NCI-H1694 (cell line): ENCODE results near the gene ICA1L.
"Not testable (repeated sequence)": the region's sequence is repeated elsewhere in the genome, so short reads cannot be mapped to it uniquely, and the experiment has no call there.

Source experiments
- DNase-seq: peaks from one replicate; lab custom pipeline; 2025; lab: John Stamatoyannopoulos, UW

ICA1L gene

DNA sequence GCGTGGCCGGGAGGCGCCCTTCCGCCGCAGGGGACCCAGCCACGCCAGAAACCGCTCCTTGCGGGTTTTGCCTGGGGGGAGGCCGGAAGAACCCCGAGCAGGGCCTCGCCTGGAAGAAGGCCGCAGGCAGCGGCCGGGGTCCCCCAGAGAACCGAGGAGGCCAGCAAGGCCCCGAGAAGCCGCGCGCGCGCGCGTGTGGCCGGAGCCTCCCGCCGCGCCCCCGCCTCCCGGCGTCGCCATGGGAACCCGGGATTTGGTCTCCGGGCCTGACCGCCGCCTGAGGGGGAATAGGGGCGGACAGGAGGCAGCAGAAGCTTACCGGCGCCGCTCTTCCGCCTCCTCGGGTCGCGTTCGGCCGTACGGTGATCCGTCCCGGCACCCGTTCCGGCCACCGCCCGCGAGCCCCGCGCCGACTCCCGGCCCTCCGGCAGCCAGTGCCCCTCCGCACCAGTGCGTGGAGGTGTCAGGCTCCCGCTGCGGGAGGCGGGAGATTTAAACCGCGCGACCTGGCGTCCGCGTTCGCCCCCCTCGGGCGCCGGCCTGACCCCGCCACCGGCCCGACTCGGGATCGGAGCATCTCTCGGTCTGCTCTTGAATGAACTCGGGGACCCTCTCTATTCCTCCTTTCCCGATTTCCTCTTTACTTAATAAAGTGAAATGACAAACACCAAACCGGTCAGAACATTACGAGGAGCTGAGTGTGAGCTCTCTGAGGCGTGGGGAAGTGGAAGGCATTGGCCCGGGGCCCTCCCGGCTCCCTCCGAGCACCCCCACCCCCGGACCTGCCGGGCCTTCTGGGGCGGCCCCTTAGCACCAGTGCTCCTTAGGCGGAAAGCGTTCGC, at the start of gene ICA1L:
ICA1L (minus strand) TSS at position 467 of the 842 bp plus-strand sequence. CDS start 42,757 bp downstream, outside the sequence.
- DNase-seq = no peak

DNA sequence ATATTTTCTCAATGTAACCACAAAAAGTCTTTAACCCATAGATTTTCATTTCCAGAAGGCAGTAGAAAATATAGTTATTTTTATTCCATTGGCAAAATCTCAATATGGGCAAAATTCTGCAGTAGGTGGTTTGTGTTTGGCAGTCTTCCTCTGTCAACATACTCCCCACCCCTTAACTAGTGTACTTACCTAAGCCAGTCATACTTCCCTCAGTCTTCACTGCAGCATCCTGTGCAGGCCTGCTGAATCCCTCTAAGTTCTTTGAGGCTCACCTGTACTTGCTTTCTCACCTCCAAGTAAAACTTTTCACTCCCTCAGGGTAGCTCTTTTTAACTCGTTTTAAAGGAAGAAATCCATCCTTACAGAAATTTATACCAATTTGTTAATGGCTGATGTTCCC, 47.3 kb upstream of the ICA1L start:
- DNase-seq = no peak

DNA sequence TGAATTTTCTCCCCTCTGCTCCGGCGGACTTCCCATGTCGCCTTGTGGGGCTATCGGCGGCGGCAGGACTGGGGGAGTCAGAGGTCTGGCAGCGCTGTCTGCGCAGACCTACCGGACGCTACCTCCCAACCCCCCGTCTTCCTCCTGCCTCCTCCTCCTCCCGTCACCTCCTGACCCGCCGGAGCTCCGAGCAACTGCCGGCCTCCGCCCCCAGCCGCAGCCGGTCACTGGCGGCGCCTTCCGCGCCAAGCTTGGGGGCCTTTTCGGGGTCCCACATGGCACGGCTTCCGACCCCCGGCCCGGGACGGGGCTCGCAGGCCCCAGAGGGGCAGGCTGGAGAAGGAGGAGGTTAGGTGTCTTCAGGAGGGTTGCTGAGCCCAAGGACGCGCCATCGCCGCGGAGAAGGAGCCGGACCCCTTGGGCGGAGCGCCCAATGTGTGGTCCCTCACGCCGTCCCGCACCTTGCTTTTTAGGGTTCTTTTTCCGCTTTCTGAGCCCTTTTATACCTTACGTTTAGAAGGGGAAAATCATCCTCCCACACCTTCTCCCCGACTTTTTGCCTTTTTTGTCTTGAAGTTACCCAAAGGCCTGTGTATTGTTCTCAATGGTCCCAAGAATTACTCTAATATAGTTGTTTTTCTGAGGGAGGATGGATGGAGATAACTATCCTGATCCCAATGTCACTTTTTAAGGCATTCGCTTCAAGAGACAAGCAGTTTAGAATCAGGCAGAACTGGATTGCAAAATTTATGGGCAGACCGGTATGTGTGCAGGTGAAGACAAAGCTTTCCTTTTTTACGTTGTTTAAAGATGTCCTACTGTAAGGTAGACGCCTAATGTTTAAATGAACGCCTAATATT, 41.0 kb upstream of the ICA1L start:
- not testable (repeated sequence) for DNase-seq

DNA sequence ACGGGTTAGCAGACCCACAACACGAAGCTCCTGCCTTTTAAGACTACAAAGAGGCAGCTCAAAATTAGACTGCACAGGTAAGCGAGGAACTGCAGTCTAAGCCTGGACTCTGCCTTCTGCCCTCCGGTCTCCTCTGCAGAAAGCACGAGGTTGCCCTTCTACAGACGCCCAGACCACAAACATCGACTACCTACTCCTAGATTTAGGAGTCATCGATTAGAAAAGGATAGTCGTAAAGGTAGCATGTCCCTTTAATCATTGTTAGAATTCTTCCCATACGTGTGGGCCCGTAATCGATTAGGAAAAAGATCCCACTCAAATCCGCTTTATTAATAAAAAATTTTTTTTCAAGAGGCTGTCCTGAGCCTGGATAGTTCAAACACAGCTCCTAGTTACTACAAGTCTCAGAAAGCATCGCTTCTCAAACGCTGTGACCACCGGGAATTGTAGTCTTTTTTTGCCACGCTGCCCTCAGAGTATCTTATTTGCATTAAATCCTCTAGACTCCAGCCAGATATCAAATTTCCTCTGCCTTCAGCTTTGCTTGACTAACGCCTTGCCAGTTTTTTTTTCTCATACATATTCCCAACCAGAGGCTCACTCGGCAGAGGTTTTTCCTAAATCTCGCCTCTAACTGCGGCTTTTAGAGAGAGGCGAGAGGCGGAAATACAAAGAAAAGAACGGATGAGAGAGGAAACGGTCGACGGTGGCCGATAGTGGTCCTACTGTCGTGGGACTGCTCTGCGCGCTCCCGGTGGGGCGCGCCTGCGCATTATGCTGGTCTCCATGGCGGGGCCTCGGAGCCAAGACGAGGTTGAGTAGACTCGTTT, 40.2 kb upstream of the ICA1L start, which contains the start of the genes CARF and WDR12:
CARF (plus strand) TSS at position 764 of the 830 bp plus-strand sequence. CDS start 29,628 bp downstream, outside the sequence.
WDR12 (minus strand) TSS at position 162 of the 830 bp plus-strand sequence. CDS start 197 bp downstream, outside the sequence.
- peak; percentile 94 for DNase-seq

DNA sequence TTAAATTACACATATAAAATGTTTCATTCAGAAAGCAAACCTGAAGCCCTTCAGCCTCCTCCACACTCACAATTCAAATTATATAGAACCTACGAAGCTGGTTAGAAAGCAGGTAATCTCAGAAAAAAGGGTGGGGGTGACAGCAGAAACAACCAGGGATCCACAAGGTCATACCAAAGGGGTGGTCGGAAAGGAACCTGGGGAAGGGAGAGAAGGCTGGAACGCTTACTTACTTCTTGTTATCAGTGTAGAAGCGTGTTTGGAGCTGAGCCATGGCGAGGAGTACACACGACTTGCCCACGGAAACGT, 39.6 kb upstream of the ICA1L start:
- no peak for DNase-seq

DNA sequence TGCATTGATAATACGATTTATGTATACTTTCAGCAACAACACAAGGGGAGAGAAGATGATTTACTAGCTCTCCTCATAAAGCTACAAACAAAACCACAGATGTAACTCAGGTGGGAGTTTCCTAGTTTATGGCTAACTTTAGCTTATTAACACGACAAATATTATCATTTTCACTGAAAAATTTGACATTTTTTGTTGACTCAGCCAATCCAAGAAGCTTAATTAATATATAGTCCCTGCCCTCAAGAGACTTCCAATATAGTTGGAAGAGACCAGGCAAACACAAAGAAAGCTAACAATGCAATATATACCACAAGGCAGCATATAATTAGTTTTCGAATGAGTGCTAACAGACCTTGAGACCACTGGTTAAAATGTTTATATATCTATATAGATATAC, 39.1 kb upstream of the ICA1L start:
- DNase-seq = no peak

DNA sequence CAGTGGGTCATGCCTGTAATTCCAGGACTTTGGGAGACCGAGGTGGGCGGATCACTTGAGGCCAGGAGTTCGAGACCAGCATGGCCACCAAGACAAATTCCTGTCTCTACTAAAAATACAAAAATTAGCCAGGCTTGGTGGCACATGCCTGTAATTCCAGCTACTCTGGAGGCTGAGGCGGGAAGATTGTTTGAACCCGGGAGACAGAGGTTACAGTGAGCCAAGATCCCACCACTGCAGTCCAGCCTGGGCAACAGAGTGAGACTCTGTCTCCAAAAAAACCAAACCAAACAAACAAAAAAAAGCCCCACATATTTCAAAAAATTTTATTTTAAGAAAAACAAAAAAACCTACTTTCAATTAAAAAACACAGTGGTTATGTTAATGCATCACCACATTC, 38.7 kb upstream of the ICA1L start:
- DNase-seq = not testable (repeated sequence)

DNA sequence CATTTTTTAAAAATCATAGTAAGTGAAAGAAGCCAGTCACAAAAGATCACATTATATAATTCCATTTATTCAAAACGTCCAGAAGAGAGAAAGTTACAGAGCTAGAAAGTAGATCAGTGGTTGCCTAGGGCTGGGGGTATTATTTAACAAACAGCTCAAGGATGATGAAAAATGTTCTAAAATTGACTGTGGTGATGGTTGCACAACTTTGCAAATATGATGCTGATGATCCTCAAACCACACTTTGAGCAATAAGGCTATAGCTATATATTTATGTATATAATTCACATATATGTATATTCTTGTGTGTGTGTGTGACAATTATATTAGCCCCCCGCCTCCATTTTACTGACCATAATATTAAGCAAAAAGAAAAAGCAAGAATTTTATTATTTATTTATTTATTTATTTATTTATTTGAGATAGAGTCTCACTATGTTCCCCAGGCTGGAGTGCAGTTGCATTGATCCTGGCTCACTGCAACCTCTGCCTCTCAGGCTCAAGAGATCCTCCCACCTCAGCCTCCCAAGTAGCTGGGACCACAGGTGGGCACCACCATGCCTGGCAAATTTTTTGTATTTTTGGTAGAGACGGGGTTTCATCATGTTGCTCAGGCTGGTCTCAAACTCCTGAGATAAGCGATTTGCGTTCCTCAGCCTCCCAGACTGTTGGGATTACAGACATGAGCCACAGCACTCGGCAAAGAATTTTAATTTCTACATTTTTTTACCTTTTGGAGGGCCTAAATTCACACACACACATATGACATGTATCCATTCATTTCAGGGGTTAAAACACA, 38.0 kb upstream of the ICA1L start:
- DNase-seq = no peak

DNA sequence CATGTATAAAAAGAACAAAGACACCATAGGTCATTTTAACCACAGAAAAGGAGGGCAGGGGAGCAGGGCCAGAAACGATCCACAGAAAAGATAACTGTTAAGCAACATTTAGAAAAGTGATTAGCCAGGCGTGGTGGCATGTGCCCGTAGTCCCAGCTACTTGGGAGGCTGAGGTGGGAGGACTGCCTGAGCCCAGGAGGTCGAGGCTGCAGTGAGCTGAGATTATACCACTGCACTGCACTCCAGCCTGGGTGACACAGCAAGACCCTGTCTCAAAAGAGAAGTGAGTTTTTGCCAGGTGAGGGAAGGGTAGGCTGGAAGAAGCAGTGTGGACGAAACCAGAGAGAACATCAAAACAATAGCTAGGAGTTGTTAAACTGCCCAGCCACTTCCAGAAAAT, 36.6 kb upstream of the ICA1L start:
- no peak for DNase-seq

DNA sequence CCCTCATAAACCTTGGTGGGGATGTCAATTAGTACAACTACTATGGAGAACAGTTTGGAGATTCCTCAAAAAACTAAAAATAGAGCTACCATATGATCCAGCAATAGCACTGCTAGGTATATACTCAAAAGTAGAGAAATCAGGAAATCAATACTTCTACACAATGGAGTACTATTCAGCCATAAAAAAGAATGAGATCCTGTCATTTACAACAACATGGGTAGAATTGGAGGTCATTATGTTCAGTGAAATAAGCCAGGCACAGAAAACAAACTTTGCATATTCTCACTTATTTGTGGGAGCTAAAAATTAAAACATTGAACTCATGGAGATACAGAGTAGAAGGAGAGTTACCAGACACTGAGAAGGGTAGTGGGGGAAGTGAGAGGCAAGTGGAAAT, 33.9 kb upstream of the ICA1L start:
- DNase-seq = not testable (repeated sequence)

DNA sequence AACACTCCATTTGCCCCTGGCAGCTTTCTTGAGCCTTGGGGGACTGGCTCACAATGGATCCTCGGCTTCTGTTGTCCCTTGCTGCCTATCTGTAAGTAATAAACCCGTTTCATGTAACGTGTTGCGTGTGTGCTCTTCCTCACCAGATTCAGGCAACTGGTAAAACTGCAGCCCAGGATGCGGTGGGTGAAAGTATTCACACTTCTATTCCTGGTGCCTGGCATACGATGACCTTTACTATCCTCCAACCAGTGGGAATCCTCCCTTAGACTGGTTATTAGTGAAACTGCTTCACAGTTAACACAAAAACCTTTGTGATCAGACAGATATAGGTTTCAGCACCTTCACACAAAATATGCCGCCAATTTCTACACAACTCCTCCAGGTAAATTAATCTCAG, 13.6 kb upstream of the ICA1L start:
- no peak for DNase-seq

DNA sequence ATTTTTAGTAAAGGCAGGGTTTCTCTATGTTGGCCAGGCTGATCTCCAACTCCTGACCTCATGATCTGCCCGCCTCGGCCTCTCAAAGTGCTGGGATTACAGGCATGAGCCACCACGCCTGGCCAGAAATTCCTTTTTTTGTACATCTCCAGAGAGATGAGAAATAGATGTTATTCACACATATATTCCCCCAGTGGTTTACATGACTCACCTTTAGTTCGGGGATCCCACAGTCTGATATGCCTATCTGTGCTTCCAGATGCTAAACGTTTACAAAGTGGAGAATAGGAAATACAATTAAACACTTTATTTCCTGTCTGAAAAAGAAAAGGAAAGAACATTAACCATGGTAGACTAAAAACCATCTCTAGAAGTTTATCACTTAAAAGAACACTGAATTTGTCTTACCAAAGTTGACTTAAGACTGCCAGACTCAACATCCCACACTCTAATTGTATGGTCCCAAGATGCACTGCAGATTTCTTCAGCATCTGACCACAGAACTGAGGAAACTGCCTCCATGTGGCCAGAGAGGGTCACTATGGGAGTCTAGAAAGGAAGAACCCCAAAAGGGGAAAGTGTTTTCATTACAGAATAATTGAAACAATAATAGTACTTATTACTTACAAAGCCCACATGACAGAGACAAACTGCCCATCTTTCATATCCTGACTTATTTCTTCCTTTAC, 12.6 kb upstream of the ICA1L start:
- no peak for DNase-seq

DNA sequence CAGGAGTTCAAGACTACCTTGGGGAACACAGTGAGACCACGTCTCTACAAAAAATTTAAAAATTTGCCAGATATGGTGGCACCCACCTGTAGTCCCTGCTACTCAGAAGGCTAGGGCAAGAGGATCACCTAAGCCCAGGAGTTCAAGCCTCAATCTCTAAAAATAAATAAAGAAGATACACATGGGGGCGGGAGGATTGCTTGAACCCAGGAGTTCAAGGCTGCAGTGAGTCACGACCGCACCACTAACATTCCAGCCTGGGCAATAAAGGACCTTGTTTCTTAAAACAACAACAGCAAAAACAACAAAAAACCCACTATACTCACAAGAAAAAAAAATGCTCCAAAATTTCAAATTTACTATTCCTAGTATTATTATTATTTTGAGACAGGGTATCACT, 10.0 kb upstream of the ICA1L start:
- no peak for DNase-seq

DNA sequence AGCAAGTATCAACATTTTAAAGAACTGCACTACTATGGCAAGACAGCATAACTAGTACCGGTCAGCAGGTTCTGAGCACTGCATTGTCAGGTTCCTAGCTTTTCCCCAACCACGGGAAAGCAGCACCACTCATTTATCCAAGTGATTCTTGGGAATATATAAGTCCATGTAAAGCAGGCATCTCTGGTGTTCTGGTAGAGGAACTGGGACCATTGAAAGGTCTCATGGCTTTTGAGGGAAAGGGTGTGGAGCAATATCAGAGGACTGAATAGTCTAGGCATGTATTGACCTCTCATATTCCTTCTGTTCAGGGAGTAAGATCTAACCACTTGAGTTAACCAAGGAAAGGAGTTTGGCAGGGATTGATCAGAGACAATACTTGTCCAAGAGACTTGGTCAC, 6.1 kb upstream of the ICA1L start:
- no peak for DNase-seq

DNA sequence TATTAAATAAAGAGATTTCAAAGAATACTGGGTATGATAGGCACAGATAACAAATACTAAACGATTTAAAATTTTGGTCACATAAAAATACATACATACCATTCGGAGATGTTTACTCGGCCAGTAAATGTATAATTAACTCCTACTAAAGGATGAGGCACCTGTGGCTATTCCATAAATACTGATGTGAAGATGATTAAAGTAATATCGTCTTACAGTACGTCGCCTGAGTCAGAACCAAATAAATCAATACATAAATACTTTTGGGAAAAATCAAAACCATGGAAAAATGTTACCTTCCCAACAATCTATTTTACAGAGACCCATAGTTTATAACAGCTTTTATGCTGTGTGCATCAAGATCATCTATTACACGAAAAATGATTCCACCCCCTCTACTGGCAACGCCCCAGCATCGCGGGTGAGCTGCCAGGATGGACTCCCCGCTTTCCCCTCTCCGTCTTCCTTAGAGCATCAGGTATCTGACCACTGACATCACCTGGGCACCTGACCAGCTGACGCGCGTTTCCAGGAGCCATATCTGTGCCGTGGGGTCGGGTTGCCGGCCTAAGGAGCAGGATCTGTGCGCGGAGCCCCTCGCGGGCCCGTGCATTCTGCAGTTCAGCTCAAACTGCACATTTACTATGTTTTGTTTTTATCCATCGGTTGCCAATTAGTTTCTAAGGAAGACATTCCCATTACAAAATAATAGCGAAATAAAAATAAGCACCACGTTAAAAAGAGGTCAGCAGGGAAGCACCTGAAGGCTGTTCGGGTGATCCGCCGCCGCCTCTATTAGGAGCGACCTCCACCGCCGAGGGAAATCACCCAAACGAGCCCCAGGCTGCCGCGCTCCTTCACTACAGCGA, 901 bp downstream of the ICA1L start:
- DNase-seq = peak; percentile 52

DNA sequence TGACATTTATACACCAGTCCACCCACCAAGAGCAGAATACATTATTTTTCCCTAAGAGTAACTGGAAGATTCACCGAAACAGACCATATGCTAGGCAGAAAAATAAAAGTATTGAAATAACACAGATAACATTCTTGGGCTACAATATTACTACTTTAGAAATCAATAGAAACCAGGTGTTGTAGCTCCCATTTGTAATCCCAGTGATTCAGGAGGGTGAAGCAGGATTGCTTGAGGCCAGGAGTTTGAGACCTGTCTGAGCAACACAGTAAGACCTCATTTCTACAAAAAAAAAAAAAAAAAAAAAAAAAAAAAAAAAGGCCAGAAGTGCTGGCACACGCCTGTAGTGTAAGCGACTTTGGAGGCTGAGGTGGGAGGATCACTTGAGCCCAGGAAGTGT, 9.6 kb downstream of the ICA1L start:
- DNase-seq = no peak

DNA sequence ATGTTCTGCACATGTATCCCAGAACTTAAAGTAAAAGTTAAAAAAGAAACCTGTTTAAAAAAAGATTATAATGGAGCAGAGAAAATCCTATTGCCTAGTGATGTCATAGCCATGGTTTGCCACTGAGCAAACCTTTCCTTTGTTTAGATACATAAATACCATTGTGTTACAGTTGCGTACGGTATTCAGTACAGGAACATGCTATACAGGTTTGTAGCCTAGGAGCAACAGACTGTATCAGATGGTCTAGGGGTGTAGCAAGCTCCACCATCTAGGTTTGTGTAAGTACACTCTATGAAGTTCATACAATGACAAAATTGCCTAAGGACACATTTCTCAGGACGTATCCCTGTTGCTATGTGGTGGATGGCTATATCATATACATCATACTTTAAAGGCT, 13.0 kb downstream of the ICA1L start:
- DNase-seq = no peak

DNA sequence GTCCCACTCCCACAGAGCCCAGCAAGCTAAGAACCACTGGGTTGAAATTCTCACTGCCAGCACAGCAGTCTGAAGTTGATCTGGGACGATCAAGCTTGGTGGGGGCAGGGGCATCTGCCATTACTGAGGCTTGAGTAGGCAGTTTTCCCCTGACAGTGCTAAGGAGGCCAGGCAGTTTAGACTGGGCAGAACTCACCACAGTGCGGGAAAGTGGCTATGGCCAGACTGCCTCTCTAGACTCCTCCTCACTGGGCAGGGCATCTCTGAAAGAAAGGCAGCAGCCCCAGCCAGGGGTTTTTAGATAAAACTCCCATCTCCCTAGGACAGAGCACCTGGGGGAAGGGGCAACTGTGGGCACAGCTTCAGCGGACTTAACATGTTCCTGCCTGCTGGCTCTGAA, 22.2 kb downstream of the ICA1L start:
- DNase-seq = not testable (repeated sequence)

DNA sequence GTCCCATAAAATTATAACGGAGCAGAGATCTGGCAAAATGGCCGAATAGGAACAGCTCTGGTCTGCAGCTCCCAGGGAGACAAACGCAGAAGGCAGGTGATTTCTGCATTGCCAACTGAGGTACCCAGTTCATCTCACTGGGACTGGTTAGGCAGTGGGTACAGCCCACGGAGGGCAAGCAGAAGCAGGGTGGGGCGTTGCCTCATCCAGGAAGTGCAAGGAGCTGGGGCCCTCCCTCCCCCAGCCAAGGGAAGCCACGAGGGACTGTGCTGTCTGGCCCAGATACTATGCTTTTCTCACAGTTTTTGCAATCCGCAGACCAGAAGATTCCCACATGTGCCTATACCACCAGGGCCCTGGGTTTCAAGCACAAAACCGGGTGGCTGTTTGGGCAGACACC, 22.8 kb downstream of the ICA1L start:
- no peak for DNase-seq
